Activated CD4-positive, alpha-beta T cell treated with anti-CD3 and anti-CD28 coated beads for 36 hours (primary cell): ENCODE results near the gene CCDC149. TPM values are rescaled to one million over a fixed set of nuclear protein-coding genes. Genes with fewer than 3 reads are reported as not detected.
A peak's percentile ranks its signal among the peaks of the same experiment; 100 is the strongest.

Experiments
- ATAC-seq: fragments of 200-7000 bp; cut with Tn5 transposase; one replicate; pipeline ENCODE4 v1.10.0; 2021; ENCODE audit warnings: mild to moderate bottlenecking, moderate library complexity
- CTCF ChIA-PET: fragments of 350-600 bp; sonication (Branson Sonifier 250); formaldehyde crosslinking; loops from one replicate; lab custom pipeline; 2021; ENCODE audit warnings: antibody characterized with exemption; lab: Charles Lee
- POLR2A ChIA-PET: fragments of 350-600 bp; sonication (Branson Sonifier 250); formaldehyde crosslinking; loops from one replicate; lab custom pipeline; 2021; ENCODE audit warnings: antibody characterized with exemption, inconsistent platforms; lab: Charles Lee
- DNase-seq: peaks from one replicate; pipeline ENCODE4 v3.0.0-alpha.2; 2020
- H3K27ac Mint-ChIP-seq: one replicate; pipeline ENCODE4 v1.8.0; 2021; ENCODE audit warnings: mixed read lengths
- H3K27me3 Mint-ChIP-seq: one replicate; pipeline ENCODE4 v1.8.0; 2021; ENCODE audit warnings: mixed read lengths
- H3K36me3 Mint-ChIP-seq: one replicate; pipeline ENCODE4 v1.8.0; 2021; ENCODE audit warnings: low read depth, mixed read lengths
- H3K4me1 Mint-ChIP-seq: one replicate; pipeline ENCODE4 v1.8.0; 2021; ENCODE audit warnings: mixed read lengths
- H3K4me3 Mint-ChIP-seq: one replicate; pipeline ENCODE4 v1.8.0; 2021; ENCODE audit warnings: mild to moderate bottlenecking, moderate library complexity, mixed read lengths
- H3K9me3 Mint-ChIP-seq: one replicate; pipeline ENCODE4 v1.8.0; 2021; ENCODE audit warnings: low read depth, mixed read lengths
- intact Hi-C, 2 experiments: fragments of 100-400 bp; cut with DNase I in 1 of 2; cut with micrococcal nuclease in 1 of 2; formaldehyde crosslinking; loops; one replicate each; pipeline versions ENCODE4 v1.14.2 to v1.15.1; 2022 to 2024; cut with DNase I, micrococcal nuclease
- total RNA-seq, 2 experiments: library from RNA; stranded (reverse); gene quantifications; one replicate each; pipeline ENCODE4 v1.2.3, GENCODE V29; 2021

Gene CCDC149
- total RNA-seq, 2 experiments from 2014 or later, result 0.14 to 0.16 TPM

DNA sequence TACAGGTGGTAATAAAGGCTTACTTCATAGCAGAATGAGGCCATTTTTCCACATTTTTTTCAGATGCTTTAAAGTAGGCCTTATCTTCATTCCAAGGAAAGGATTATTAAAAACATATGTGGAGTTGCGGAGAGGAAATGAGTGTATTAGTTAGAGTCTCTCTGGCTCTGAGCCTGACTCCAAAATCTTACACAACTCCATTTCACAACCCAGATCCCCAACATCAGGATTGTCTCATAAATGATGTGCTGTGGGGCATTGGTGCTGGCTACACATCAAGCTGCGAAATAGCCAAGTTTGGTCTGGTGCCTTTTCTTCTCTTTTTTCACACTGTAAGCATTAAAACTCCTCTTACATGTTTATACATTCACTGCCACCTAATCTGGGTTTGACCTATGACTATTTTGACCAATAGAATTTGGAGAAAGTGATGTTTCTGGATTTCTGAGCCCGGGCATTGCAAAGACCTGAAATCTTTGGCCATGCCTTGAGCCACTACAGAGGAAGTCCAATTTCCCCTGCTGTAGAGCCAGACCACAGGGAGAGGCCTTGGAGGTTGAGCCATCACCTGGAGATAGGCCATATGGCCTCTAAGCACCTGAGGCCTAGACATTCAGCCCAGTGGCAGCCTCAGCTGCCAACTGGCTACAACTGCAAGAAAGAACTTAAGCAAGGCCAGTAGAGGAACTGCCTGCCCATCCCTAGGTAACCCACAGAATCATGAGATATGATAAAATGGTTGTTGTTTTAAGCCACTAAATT lies 134.2 kb downstream of the CCDC149 start:
- H3K9me3 Mint-ChIP-seq, result no peaks in the 10 kb centered on the region
- no peak overlapping the region for H3K4me3 Mint-ChIP-seq
- DNase-seq, result no peak
- H3K27me3 Mint-ChIP-seq, result peaks cover 9% of the 10 kb centered on the region
- H3K36me3 Mint-ChIP-seq, result no peaks in the 10 kb centered on the region
- ATAC-seq, result no peak
- ChIA-PET CTCF (no interaction called here), POLR2A (no interaction called here)
- no peaks in the 10 kb centered on the region for H3K4me1 Mint-ChIP-seq
- H3K27ac Mint-ChIP-seq, result no peak overlapping the region
- intact Hi-C loops, result no loop called here

- peaks cover 8% of the 10 kb centered on the region for H3K27me3 Mint-ChIP-seq
Observed at GRCh38 chr4:24777536-24778463, 135.0 kb downstream of the CCDC149 start.

DNA sequence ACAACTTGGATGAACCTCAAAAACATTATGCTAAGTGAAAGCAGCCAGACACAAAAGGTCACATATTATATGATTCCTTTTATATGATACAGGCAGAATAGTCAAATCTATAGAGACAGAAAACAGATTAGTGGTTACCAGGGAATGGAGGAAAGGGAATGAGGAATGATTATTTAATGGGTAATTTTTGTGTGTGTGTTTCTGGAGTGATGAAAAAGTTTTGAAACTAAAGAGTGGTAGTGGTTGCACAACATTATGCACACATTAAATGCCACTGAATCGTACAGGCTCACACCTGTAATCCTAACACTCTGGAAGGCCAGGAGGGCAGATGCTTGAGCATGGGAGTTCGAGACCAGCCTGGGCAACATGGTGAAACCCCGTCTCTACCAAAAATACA lies 137.1 kb downstream of the CCDC149 start:
- intact Hi-C loops, result no loop called here
- ATAC-seq (no peak), DNase-seq (no peak)
- H3K4me3 Mint-ChIP-seq, result no peak overlapping the region
- ChIA-PET CTCF (no interaction called here), POLR2A (no interaction called here)
- no peak overlapping the region for H3K27ac Mint-ChIP-seq
- no peaks in the 10 kb centered on the region for H3K36me3 Mint-ChIP-seq
- H3K27me3 Mint-ChIP-seq, result peaks cover 8% of the 10 kb centered on the region
- no peaks in the 10 kb centered on the region for H3K9me3 Mint-ChIP-seq
- no peaks in the 10 kb centered on the region for H3K4me1 Mint-ChIP-seq

More at GRCh38 chr4:24777536-24778463, 135.0 kb downstream of the CCDC149 start:
- DNase-seq (no peak), ATAC-seq (no peak)
- intact Hi-C loops, result no loop called here
- H3K9me3 Mint-ChIP-seq, result no peaks in the 10 kb centered on the region
- POLR2A ChIA-PET, result no interaction called here
- H3K36me3 Mint-ChIP-seq, result no peaks in the 10 kb centered on the region
- no peak overlapping the region for H3K27ac Mint-ChIP-seq
- no peak overlapping the region for H3K4me3 Mint-ChIP-seq
- H3K4me1 Mint-ChIP-seq, result no peaks in the 10 kb centered on the region
- CTCF ChIA-PET, result no interaction called here

DNA sequence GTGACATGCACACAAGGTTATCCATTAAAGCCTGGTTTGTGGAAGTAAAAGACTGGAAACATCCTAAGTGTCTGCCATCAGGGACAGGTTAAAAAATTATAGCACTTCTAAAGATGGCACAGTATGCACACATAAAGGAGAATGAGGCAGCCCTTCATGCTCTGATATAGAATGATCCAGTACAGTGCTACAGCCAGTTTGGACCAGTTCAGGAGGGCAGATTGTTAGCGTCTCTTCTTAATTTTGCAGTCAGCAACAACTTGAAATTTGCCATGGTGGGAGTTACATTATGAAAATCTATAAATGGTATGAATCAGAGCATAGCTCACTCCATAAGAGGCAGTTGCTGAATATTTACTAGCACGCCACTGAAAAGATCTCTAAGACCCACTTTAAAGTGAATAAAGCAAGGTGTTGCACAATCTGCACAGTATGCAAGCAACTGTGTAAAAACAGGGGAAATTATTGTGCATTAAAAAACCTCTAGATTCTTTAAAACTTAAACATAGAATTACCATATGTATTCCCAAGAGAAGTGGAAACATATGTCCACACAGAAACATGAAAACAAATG lies 137.7 kb downstream of the CCDC149 start:
- no peaks in the 10 kb centered on the region for H3K9me3 Mint-ChIP-seq
- ChIA-PET CTCF (no interaction called here), POLR2A (no interaction called here)
- no peak for ATAC-seq
- no peak overlapping the region for H3K4me3 Mint-ChIP-seq
- H3K27ac Mint-ChIP-seq, result no peak overlapping the region
- H3K36me3 Mint-ChIP-seq, result no peaks in the 10 kb centered on the region
- DNase-seq, result no peak
- intact Hi-C loops, result no loop called here
- H3K4me1 Mint-ChIP-seq, result peaks cover 2% of the 10 kb centered on the region
- peaks cover 7% of the 10 kb centered on the region for H3K27me3 Mint-ChIP-seq

GRCh38 chr4:24774452-24774851 lies 138.4 kb downstream of the CCDC149 start:
- H3K4me3 Mint-ChIP-seq, result no peak overlapping the region
- CTCF ChIA-PET, result interaction anchor here (0.5 kb wide), 1 partner anchor 136 kb away, joined by 3 read pairs; no protein-coding TSS in a partner anchor

GRCh38 chr4:24772952-24773351 lies 139.9 kb downstream of the CCDC149 start:
- no peaks in the 10 kb centered on the region for H3K9me3 Mint-ChIP-seq
- ATAC-seq (no peak), DNase-seq (no peak)
- peaks cover 8% of the 10 kb centered on the region for H3K27me3 Mint-ChIP-seq
- peaks cover 8% of the 10 kb centered on the region for H3K4me1 Mint-ChIP-seq
- ChIA-PET POLR2A (no interaction called here), CTCF (no interaction called here)
- intact Hi-C loops, result no loop called here
- H3K27ac Mint-ChIP-seq, result no peak overlapping the region
- no peaks in the 10 kb centered on the region for H3K36me3 Mint-ChIP-seq
- H3K4me3 Mint-ChIP-seq, result no peak overlapping the region

More at GRCh38 chr4:24774452-24774851, 138.4 kb downstream of the CCDC149 start:
- no peak for DNase-seq
- intact Hi-C loops, result no loop called here
- Mint-ChIP-seq H3K36me3 (no peaks in the 10 kb centered on the region), H3K27me3 (peaks cover 6% of the 10 kb centered on the region), H3K27ac (no peak overlapping the region), H3K4me1 (peaks cover 8% of the 10 kb centered on the region), H3K9me3 (no peaks in the 10 kb centered on the region)
- POLR2A ChIA-PET, result no interaction called here
- ATAC-seq, result no peak

GRCh38 chr4:24772061-24772705 lies 140.7 kb downstream of the CCDC149 start:
- ATAC-seq (no peak), DNase-seq (no peak)
- H3K36me3 Mint-ChIP-seq, result no peaks in the 10 kb centered on the region
- H3K4me1 Mint-ChIP-seq, result peaks cover 8% of the 10 kb centered on the region
- H3K27me3 Mint-ChIP-seq, result peaks cover 9% of the 10 kb centered on the region
- POLR2A ChIA-PET, result no interaction called here
- no peak overlapping the region for H3K27ac Mint-ChIP-seq
- CTCF ChIA-PET, result no interaction called here
- intact Hi-C loops, result no loop called here
- H3K4me3 Mint-ChIP-seq, result no peak overlapping the region
- no peaks in the 10 kb centered on the region for H3K9me3 Mint-ChIP-seq

DNA sequence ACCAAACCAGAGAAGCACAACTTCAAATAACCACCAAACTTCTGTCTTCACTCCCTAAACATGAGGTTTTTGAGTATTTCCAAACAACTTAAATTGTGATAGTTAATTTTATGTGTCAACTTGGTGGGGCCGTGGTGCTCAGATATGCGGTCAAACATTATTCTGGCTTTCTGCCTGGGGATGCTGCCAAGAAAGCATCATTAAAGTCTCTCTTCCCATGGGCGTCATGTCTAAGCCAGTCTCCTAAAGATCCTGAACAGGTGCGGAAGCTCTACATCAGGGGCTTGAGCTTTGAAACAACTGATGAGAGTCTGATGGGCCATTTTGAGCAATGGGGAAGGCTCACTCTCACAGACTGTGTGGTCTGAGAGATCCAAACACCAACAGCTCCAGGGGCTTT lies 141.6 kb downstream of the CCDC149 start:
- ChIA-PET POLR2A (no interaction called here), CTCF (interaction anchor here (0.6 kb wide), 1 partner anchor 1993 kb away, joined by 3 read pairs; no protein-coding TSS in a partner anchor)
- DNase-seq (no peak), ATAC-seq (no peak)
- no peak overlapping the region for H3K27ac Mint-ChIP-seq
- peaks cover 8% of the 10 kb centered on the region for H3K4me1 Mint-ChIP-seq
- H3K9me3 Mint-ChIP-seq, result no peaks in the 10 kb centered on the region
- H3K27me3 Mint-ChIP-seq, result peaks cover 9% of the 10 kb centered on the region
- H3K36me3 Mint-ChIP-seq, result no peaks in the 10 kb centered on the region
- intact Hi-C loops, result no loop called here
- H3K4me3 Mint-ChIP-seq, result no peak overlapping the region

GRCh38 chr4:24770667-24771066 lies 142.2 kb downstream of the CCDC149 start:
- ChIA-PET POLR2A (no interaction called here), CTCF (interaction anchor here (0.6 kb wide), 1 partner anchor 1992 kb away, joined by 3 read pairs; no protein-coding TSS in a partner anchor)
- Mint-ChIP-seq H3K4me3 (no peak overlapping the region), H3K27me3 (peaks cover 8% of the 10 kb centered on the region), H3K9me3 (no peaks in the 10 kb centered on the region), H3K4me1 (peaks cover 8% of the 10 kb centered on the region), H3K36me3 (no peaks in the 10 kb centered on the region), H3K27ac (no peak overlapping the region)
- intact Hi-C loops, result no loop called here
- ATAC-seq (no peak), DNase-seq (no peak)

DNA sequence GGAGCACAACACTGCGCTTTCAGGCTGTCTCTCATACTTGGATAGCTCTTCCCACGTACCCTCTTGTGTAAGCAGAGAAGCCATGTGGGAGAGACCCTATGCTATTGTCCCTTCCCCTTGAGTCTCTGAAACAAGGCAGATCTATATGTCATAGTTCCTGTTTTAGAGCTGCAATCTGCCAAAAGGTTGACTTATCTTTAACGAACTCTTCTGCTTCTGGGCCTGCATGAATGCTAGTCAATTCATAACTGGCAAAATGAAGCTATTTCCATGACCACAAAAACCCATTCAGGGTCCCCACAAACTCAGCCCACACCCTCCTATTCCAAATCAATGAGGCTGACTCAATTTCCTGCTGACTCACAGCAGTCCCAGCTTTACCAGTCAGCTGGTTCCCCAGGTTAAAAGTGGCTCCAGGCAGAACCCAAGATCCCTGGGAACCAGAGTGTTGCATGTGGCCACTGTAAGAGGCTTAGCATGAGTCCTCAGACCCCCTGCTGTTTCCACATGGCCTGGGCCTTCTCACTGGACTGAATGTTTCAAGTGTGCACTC lies 142.7 kb downstream of the CCDC149 start:
- Mint-ChIP-seq H3K4me1 (peaks cover 8% of the 10 kb centered on the region), H3K9me3 (no peaks in the 10 kb centered on the region), H3K27ac (peak overlapping the region; percentile 10), H3K4me3 (no peak overlapping the region), H3K27me3 (peaks cover 8% of the 10 kb centered on the region), H3K36me3 (no peaks in the 10 kb centered on the region)
- ChIA-PET CTCF (interaction anchor here (0.7 kb wide), 1 partner anchor 12 kb away, joined by 3 read pairs; no protein-coding TSS in a partner anchor), POLR2A (no interaction called here)
- intact Hi-C loops, result no loop called here
- ATAC-seq, result peak; percentile 77
- DNase-seq, result peak; percentile 17

DNA sequence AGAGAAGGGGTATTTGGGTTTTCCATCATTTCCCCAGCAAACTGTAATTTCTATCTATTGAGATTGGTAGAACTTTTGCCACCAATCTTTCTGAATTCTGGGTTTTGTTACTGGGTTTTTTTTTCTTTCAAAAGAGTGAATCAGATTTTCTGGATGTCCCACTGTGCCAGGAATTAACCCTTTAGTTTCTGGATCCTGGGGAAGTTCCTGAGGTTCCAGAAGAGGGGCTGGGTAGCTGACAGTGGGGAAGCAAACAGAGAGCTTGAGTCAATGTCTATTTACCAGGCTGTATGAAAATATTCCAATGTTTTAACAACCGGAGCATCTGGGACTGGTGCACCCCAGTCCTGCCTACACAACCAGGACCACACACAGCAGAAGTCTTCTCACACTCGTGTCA lies 143.3 kb downstream of the CCDC149 start:
- intact Hi-C loops, result no loop called here
- POLR2A ChIA-PET, result no interaction called here
- ATAC-seq (no peak), DNase-seq (no peak)
- Mint-ChIP-seq H3K4me1 (peaks cover 8% of the 10 kb centered on the region), H3K4me3 (no peak overlapping the region), H3K27me3 (peaks cover 8% of the 10 kb centered on the region), H3K9me3 (no peaks in the 10 kb centered on the region), H3K36me3 (no peaks in the 10 kb centered on the region), H3K27ac (no peak overlapping the region)
- CTCF ChIA-PET, result interaction anchor here (0.7 kb wide), 1 partner anchor 12 kb away, joined by 3 read pairs; no protein-coding TSS in a partner anchor
